K562 (cell line): ENCODE results near the gene SDE2. TPM values are rescaled to one million over a fixed set of nuclear protein-coding genes. Genes with fewer than 3 reads are reported as not detected.

ENCODE experiments used
- BRD4 ChIP-seq: fragments of 200-600 bp; sonication (generic); IDR thresholded peaks from 2 replicates; pipeline ENCODE4 v1.6.1; 2017; ENCODE audit warnings: inconsistent platforms
- CCAR2 ChIP-seq: fragments of 200-400 bp; formaldehyde crosslinking; IDR thresholded peaks from 2 replicates; pipeline ENCODE4 v1.6.1; 2017; ENCODE audit warnings: mild to moderate bottlenecking, low read depth, low read length
- DMBX1 ChIP-seq: fragments of 250-450 bp; sonication (Bioruptor Pico); IDR thresholded peaks from 2 replicates; pipeline ENCODE4 v1.8.0; 2022; ENCODE audit warnings: inconsistent platforms, mild to moderate bottlenecking, moderate library complexity, borderline replicate concordance
- EP300 ChIP-seq: IDR thresholded peaks from 2 replicates; pipeline ENCODE4 v1.6.1; 2012; ENCODE audit warnings: low read length, improper control_type of control experiment
- GABPA ChIP-seq: fragments of 200-800 bp; sonication (Bioruptor generic); conservative IDR thresholded peaks from 2 replicates; pipeline ENCODE4 v1.6.1; 2016; ENCODE audit warnings: low read depth, missing genetic modification characterization, missing compliant biosample characterization
- MGA ChIP-seq: fragments of 450-650 bp; IDR thresholded peaks from 2 replicates; pipeline ENCODE4 v1.6.1; 2016; ENCODE audit warnings: mild to moderate bottlenecking, moderate library complexity
- PCBP2 ChIP-seq: fragments of 200-400 bp; formaldehyde crosslinking; IDR thresholded peaks from 2 replicates; pipeline ENCODE4 v1.6.1; 2018; ENCODE audit warnings: low read length, low read depth, mild to moderate bottlenecking, moderate library complexity; ENCODE audit not compliant: poor library complexity, severe bottlenecking
- POLR2G ChIP-seq: fragments of 200-400 bp; formaldehyde crosslinking; IDR thresholded peaks from 2 replicates; pipeline ENCODE4 v1.6.1; 2017; ENCODE audit warnings: low read depth, mild to moderate bottlenecking, antibody characterized with exemption, low read length, moderate library complexity
- RFX1 ChIP-seq: fragments of 450-650 bp; IDR thresholded peaks from 2 replicates; pipeline ENCODE4 v1.6.1; 2016; ENCODE audit warnings: mild to moderate bottlenecking, moderate library complexity
- SMAD2 ChIP-seq: fragments of 150-350 bp; IDR thresholded peaks from 2 replicates; pipeline ENCODE4 v1.6.1; 2014; ENCODE audit warnings: low read depth, mild to moderate bottlenecking, low read length
- SRSF9 ChIP-seq: fragments of 200-400 bp; formaldehyde crosslinking; IDR thresholded peaks from 2 replicates; pipeline ENCODE4 v1.6.1; 2017; ENCODE audit warnings: low read depth, low read length, borderline replicate concordance
- SUPT5H ChIP-seq: fragments of 450-650 bp; IDR thresholded peaks from 2 replicates; pipeline ENCODE4 v1.6.1; 2016
- XRCC5 ChIP-seq: fragments of 200-400 bp; formaldehyde crosslinking; IDR thresholded peaks from 2 replicates; pipeline ENCODE4 v1.6.1; 2017; ENCODE audit warnings: low read depth, mild to moderate bottlenecking, low read length
- ZFP1 ChIP-seq: fragments of 450-650 bp; formaldehyde crosslinking; IDR thresholded peaks from 2 replicates; pipeline ENCODE4 v1.4.0; 2020; ENCODE audit warnings: mild to moderate bottlenecking, mixed read lengths
- ZFX ChIP-seq: sonication (generic); formaldehyde crosslinking; IDR thresholded peaks from 2 replicates; pipeline ENCODE4 v1.8.0; 2022; ENCODE audit warnings: mild to moderate bottlenecking, missing genetic modification reagents, moderate library complexity
- ZNF3 ChIP-seq: fragments of 250-450 bp; sonication (Bioruptor Pico); IDR thresholded peaks from 2 replicates; pipeline ENCODE4 v1.5.0; 2021; ENCODE audit warnings: mild to moderate bottlenecking, moderate library complexity
- ZNF766 ChIP-seq: fragments of 200-800 bp; sonication (Bioruptor generic); conservative IDR thresholded peaks from 2 replicates; pipeline ENCODE4 v1.6.1; 2016; ENCODE audit warnings: missing genetic modification characterization, missing compliant biosample characterization
- ZSCAN29 ChIP-seq: fragments of 450-650 bp; IDR thresholded peaks from 2 replicates; pipeline ENCODE4 v1.6.1; 2017
- polyA plus RNA-seq, 8 experiments: library from polyadenylated mRNA; depleted of rRNA in 4 of 8; stranded (reverse) in 5 of 8; unstranded in 3 of 8; fragments of >200 nt; fragmentation: Nextera tagmentation in 2 of 8; fragmentation: Illumina TruSeq in 1 of 8; extraction: Ambion mirVana in 2 of 8; extraction: Trizol in 1 of 8; gene quantifications; 2 replicates each; pipeline versions ENCODE4 v1.2.1 to v1.2.3, GENCODE V29; 2011 to 2014; ENCODE audit warnings: inconsistent platforms in 1 of 8, missing spikeins in 1 of 8
- total RNA-seq, 7 experiments: library from RNA; depleted of rRNA in 6 of 7; stranded (reverse); fragments of >200 nt in 6 of 7; fragmentation: Illumina TruSeq in 2 of 7; extraction: Trizol in 2 of 7; gene quantifications; 2 replicates each; pipeline versions ENCODE4 v1.2.1 to v1.2.3, GENCODE V29; 2011 to 2021; ENCODE audit warnings: low replicate concordance in 1 of 7

The SDE2 gene
- total and polyA plus RNA-seq, 9 of the 15 experiments (the other 6 are each of a cell fraction or from before 2014, with no cell fraction given): 14.3 to 62.3 (median 46.0) TPM

- TF ChIP-seq MGA: no peak; the same call in 1 of the 2 replicates
- no peak for TF ChIP-seq ZFX (CRISPR knock-in tag)
- TF ChIP-seq ZNF766 (CRISPR knock-in tag): 0 out of 2 replicates have a peak, but pooled peaks have one; percentile 18
- no peak for TF ChIP-seq ZFP1 (CRISPR knock-in tag)
- TF ChIP-seq DMBX1 (CRISPR knock-in tag): no peak
- no peak for TF ChIP-seq SMAD2
- no peak for TF ChIP-seq GABPA (tag)
- TF ChIP-seq SUPT5H: no peak; the same call in 1 of the 2 replicates
- no peak for TF ChIP-seq PCBP2
- TF ChIP-seq POLR2G: no peak
- no peak for TF ChIP-seq BRD4
- no peak for TF ChIP-seq CCAR2
- no peak for TF ChIP-seq RFX1
- peak; percentile 21; the same call in 1 of the 2 replicates for TF ChIP-seq ZSCAN29
- no peak for TF ChIP-seq SRSF9
- TF ChIP-seq ZNF3: no peak
- no peak for TF ChIP-seq XRCC5
- TF ChIP-seq EP300: peak; percentile 77; the same call in 1 of the 2 replicates
These were observed 3.0 kb downstream of the SDE2 start (continued) for GRCh38 chr1:225995919-225996864.
